ENCODE measurements around the gene WDR90.

WDR90 gene

GRCh38 chr16:676913-677312, 27.7 kb downstream of the WDR90 start:
- DNase-seq (ENCODE audit: low read depth): no peak

GRCh38 chr16:677316-678190, 28.4 kb downstream of the WDR90 start:
- DNase-seq (ENCODE audit: low read depth): no peak

- no peak for DNase-seq (ENCODE audit: low read depth)
Observed at GRCh38 chr16:678209-678857, 29.2 kb downstream of the WDR90 start.

GRCh38 chr16:678858-679813, 30.0 kb downstream of the WDR90 start:
- peak; percentile 64 for DNase-seq (ENCODE audit: low read depth)

- DNase-seq (ENCODE audit: low read depth): peak; percentile 90
Observed at GRCh38 chr16:679814-680624, 30.9 kb downstream of the WDR90 start, which contains the start of gene STUB1. TSS of gene STUB1 (plus strand) at chr16:680410. CDS start at chr16:680526, 116 bp downstream.

GRCh38 chr16:680625-680945, 31.4 kb downstream of the WDR90 start:
- no peak for DNase-seq (ENCODE audit: low read depth)

GRCh38 chr16:680967-681745, 32.0 kb downstream of the WDR90 start:
- no peak for DNase-seq (ENCODE audit: low read depth)

- no peak for DNase-seq (ENCODE audit: low read depth)
Observed at GRCh38 chr16:681746-682427, 32.7 kb downstream of the WDR90 start.

- no peak for DNase-seq (ENCODE audit: low read depth)
Observed at GRCh38 chr16:682493-683395, 33.6 kb downstream of the WDR90 start.

- no peak for DNase-seq (ENCODE audit: low read depth)
Observed at GRCh38 chr16:683396-684070, 34.4 kb downstream of the WDR90 start.

GRCh38 chr16:684071-684794, 35.1 kb downstream of the WDR90 start, which contains the start of gene JMJD8:
TSS of gene JMJD8 (minus strand) at chr16:684334. CDS start at chr16:684319, 15 bp downstream.
- peak; percentile 97 for DNase-seq (ENCODE audit: low read depth)

- DNase-seq (ENCODE audit: low read depth): no peak
Observed at GRCh38 chr16:684961-685696, 36.0 kb downstream of the WDR90 start.

- no peak for DNase-seq (ENCODE audit: low read depth)
Observed at GRCh38 chr16:685967-686366, 36.8 kb downstream of the WDR90 start.

GRCh38 chr16:686459-687260, 37.5 kb downstream of the WDR90 start:
- no peak for DNase-seq (ENCODE audit: low read depth)

- no peak for DNase-seq (ENCODE audit: low read depth)
Observed at GRCh38 chr16:687499-687898, 38.3 kb downstream of the WDR90 start.

Measured in activated T-cell treated with anti-CD3 and anti-CD28 coated beads for 48 hours (primary cell).